ENCODE results near the gene PHLDA3. TPM values are rescaled to one million over a fixed set of nuclear protein-coding genes. Genes with fewer than 3 reads are reported as not detected.
A peak's percentile ranks its signal among the peaks of the same experiment; 100 is the strongest.
"Not testable (repeated sequence)": the region's sequence is repeated elsewhere in the genome, so short reads cannot be mapped to it uniquely, and the experiment has no call there.

Gene PHLDA3
- total RNA-seq, 2 experiments from 2014 or later: 2.2 to 3.5 TPM

- ATAC-seq (no peak), DNase-seq (no peak)
- Mint-ChIP-seq H3K9me3 (ENCODE audit: low read depth) (no peaks in the 10 kb centered on the region), H3K27ac (no peak overlapping the region), H3K27me3 (peaks cover 8% of the 10 kb centered on the region), H3K36me3 (ENCODE audit: low read depth) (peaks cover 4% of the 10 kb centered on the region), H3K4me1 (peaks cover 18% of the 10 kb centered on the region), H3K4me3 (no peak overlapping the region)
- intact Hi-C loops (cut with DNase I, micrococcal nuclease): no loop called here
- ChIA-PET POLR2A (no interaction called here), CTCF (interaction anchor here (1.8 to 13.1 kb wide), 2 partner anchors 27 to 37 kb away, joined by 6 to 216 read pairs; no protein-coding TSS in a partner anchor)
These were observed 16.3 kb upstream of the PHLDA3 start for GRCh38 chr1:201485184-201485774.

- Mint-ChIP-seq H3K27me3 (peaks cover 13% of the 10 kb centered on the region), H3K9me3 (ENCODE audit: low read depth) (no peaks in the 10 kb centered on the region), H3K36me3 (ENCODE audit: low read depth) (no peaks in the 10 kb centered on the region), H3K4me3 (no peak overlapping the region), H3K4me1 (peaks cover 19% of the 10 kb centered on the region), H3K27ac (no peak overlapping the region)
- DNase-seq (no peak), ATAC-seq (no peak)
- CTCF ChIA-PET: interaction anchor here (0.5 to 13.1 kb wide), 14 partner anchors 13 to 315 kb away, joined by 3 to 216 read pairs (median 8); partner anchors contain the start of gene CSRP1
- POLR2A ChIA-PET: interaction anchor here (0.7 kb wide), 1 partner anchor 36 kb away, joined by 3 read pairs; no protein-coding TSS in a partner anchor
- intact Hi-C loops (cut with DNase I, micrococcal nuclease): no loop called here
These were observed 14.5 kb upstream of the PHLDA3 start for GRCh38 chr1:201483373-201483949.

- no peak overlapping the region for H3K27ac Mint-ChIP-seq
- no peak overlapping the region for H3K4me3 Mint-ChIP-seq
- H3K27me3 Mint-ChIP-seq: peaks cover 13% of the 10 kb centered on the region
- ATAC-seq (no peak), DNase-seq (no peak)
- peaks cover 19% of the 10 kb centered on the region for H3K4me1 Mint-ChIP-seq
- no peaks in the 10 kb centered on the region for H3K36me3 Mint-ChIP-seq (ENCODE audit: low read depth)
- POLR2A ChIA-PET: interaction anchor here (0.7 to 1.8 kb wide), 4 partner anchors 14 to 35 kb away, joined by 3 to 4 read pairs (median 3); partner anchors contain the start of gene PHLDA3
- intact Hi-C loops (cut with DNase I, micrococcal nuclease): loop anchor here (1.0 kb wide), 3 partner anchors 25 to 222 kb away; partner anchors contain the start of gene CSRP1 (in 1 of the 2)
- CTCF ChIA-PET: interaction anchor here (0.6 to 13.1 kb wide), 21 partner anchors 8 to 315 kb away, joined by 3 to 216 read pairs (median 5); partner anchors contain the start of gene CSRP1
- H3K9me3 Mint-ChIP-seq (ENCODE audit: low read depth): no peaks in the 10 kb centered on the region
These were observed 13.8 kb upstream of the PHLDA3 start for GRCh38 chr1:201482755-201483154.

GRCh38 chr1:201481761-201482493 lies 12.9 kb upstream of the PHLDA3 start:
- Mint-ChIP-seq H3K27ac (no peak overlapping the region), H3K4me1 (peaks cover 19% of the 10 kb centered on the region), H3K9me3 (ENCODE audit: low read depth) (no peaks in the 10 kb centered on the region), H3K36me3 (ENCODE audit: low read depth) (no peaks in the 10 kb centered on the region), H3K4me3 (peak overlapping the region; percentile 58), H3K27me3 (peaks cover 15% of the 10 kb centered on the region)
- peak; percentile 89 for DNase-seq
- ATAC-seq: peak; percentile 90
- intact Hi-C loops (cut with DNase I, micrococcal nuclease): loop anchor here (1.0 kb wide), 5 partner anchors 25 to 222 kb away; partner anchors contain the start of gene CSRP1 (in 1 of the 2)
- POLR2A ChIA-PET: interaction anchor here (0.7 to 1.8 kb wide), 4 partner anchors 11 to 31 kb away, joined by 3 to 4 read pairs (median 3); partner anchors contain the start of gene PHLDA3
- CTCF ChIA-PET: interaction anchor here (0.6 to 13.1 kb wide), 31 partner anchors 9 to 576 kb away, joined by 3 to 216 read pairs (median 5); partner anchors contain the start of genes CSRP1 and PHLDA3

- ATAC-seq (no peak), DNase-seq (no peak)
- peaks cover 19% of the 10 kb centered on the region for H3K4me1 Mint-ChIP-seq
- POLR2A ChIA-PET: interaction anchor here (1.5 to 1.8 kb wide), 2 partner anchors 12 to 31 kb away, joined by 3 to 4 read pairs; no protein-coding TSS in a partner anchor
- CTCF ChIA-PET: interaction anchor here (0.6 to 13.1 kb wide), 19 partner anchors 9 to 575 kb away, joined by 3 to 216 read pairs (median 11); partner anchors contain the start of genes CSRP1 and PHLDA3
- H3K9me3 Mint-ChIP-seq (ENCODE audit: low read depth): no peaks in the 10 kb centered on the region
- H3K27me3 Mint-ChIP-seq: peaks cover 18% of the 10 kb centered on the region
- intact Hi-C loops (cut with DNase I, micrococcal nuclease): loop anchor here (1.0 kb wide), 2 partner anchors 33 to 46 kb away; no protein-coding TSS in a partner anchor
- H3K36me3 Mint-ChIP-seq (ENCODE audit: low read depth): no peaks in the 10 kb centered on the region
- H3K27ac Mint-ChIP-seq: no peak overlapping the region
- peak overlapping the region; percentile 58 for H3K4me3 Mint-ChIP-seq
These were observed 12.0 kb upstream of the PHLDA3 start for GRCh38 chr1:201481004-201481380.

- ATAC-seq (peak; percentile 62), DNase-seq (peak; percentile 80)
- intact Hi-C loops (cut with DNase I, micrococcal nuclease): loop anchor here (1.0 kb wide), 3 partner anchors 26 to 45 kb away; no protein-coding TSS in a partner anchor
- ChIA-PET POLR2A (interaction anchor here (1.5 to 1.8 kb wide), 2 partner anchors 12 to 32 kb away, joined by 3 to 4 read pairs; no protein-coding TSS in a partner anchor), CTCF (interaction anchor here (0.6 to 13.1 kb wide), 17 partner anchors 8 to 224 kb away, joined by 3 to 216 read pairs (median 11); partner anchors contain the start of genes CSRP1 and PHLDA3)
- Mint-ChIP-seq H3K27ac (no peak overlapping the region), H3K27me3 (peaks cover 22% of the 10 kb centered on the region), H3K9me3 (ENCODE audit: low read depth) (no peaks in the 10 kb centered on the region), H3K36me3 (ENCODE audit: low read depth) (no peaks in the 10 kb centered on the region), H3K4me1 (peaks cover 19% of the 10 kb centered on the region), H3K4me3 (peak overlapping the region; percentile 58)
These were observed 11.4 kb upstream of the PHLDA3 start for GRCh38 chr1:201480231-201481003.

- ChIA-PET CTCF (interaction anchor here (0.8 to 13.1 kb wide), 9 partner anchors 10 to 225 kb away, joined by 3 to 216 read pairs (median 4); no protein-coding TSS in a partner anchor), POLR2A (no interaction called here)
- Mint-ChIP-seq H3K4me1 (peaks cover 19% of the 10 kb centered on the region), H3K9me3 (ENCODE audit: low read depth) (no peaks in the 10 kb centered on the region), H3K27ac (no peak overlapping the region), H3K4me3 (no peak overlapping the region), H3K27me3 (peaks cover 25% of the 10 kb centered on the region), H3K36me3 (ENCODE audit: low read depth) (no peaks in the 10 kb centered on the region)
- intact Hi-C loops (cut with DNase I, micrococcal nuclease): no loop called here
- DNase-seq: no peak
- ATAC-seq: no peak
These were observed 10.3 kb upstream of the PHLDA3 start for GRCh38 chr1:201479201-201479730.

- H3K36me3 Mint-ChIP-seq (ENCODE audit: low read depth); H3K27ac Mint-ChIP-seq; H3K9me3 Mint-ChIP-seq (ENCODE audit: low read depth); POLR2A ChIA-PET; ATAC-seq; DNase-seq; intact Hi-C loops (cut with DNase I, micrococcal nuclease); H3K4me3 Mint-ChIP-seq: not testable (repeated sequence)
- CTCF ChIA-PET: interaction anchor here (0.5 to 13.1 kb wide), 9 partner anchors 9 to 68 kb away, joined by 3 to 216 read pairs (median 4); no protein-coding TSS in a partner anchor
- Mint-ChIP-seq H3K27me3 (peaks cover 29% of the 10 kb centered on the region), H3K4me1 (peaks cover 19% of the 10 kb centered on the region)
These were observed 9.7 kb upstream of the PHLDA3 start for GRCh38 chr1:201478666-201479065.

GRCh38 chr1:201476670-201477344 lies 7.8 kb upstream of the PHLDA3 start:
- no peaks in the 10 kb centered on the region for H3K36me3 Mint-ChIP-seq (ENCODE audit: low read depth)
- intact Hi-C loops (cut with DNase I, micrococcal nuclease): no loop called here
- peaks cover 11% of the 10 kb centered on the region for H3K4me1 Mint-ChIP-seq
- no peak for ATAC-seq
- no peaks in the 10 kb centered on the region for H3K9me3 Mint-ChIP-seq (ENCODE audit: low read depth)
- peaks cover 38% of the 10 kb centered on the region for H3K27me3 Mint-ChIP-seq
- no peak overlapping the region for H3K27ac Mint-ChIP-seq
- ChIA-PET POLR2A (no interaction called here), CTCF (interaction anchor here (0.8 to 1.9 kb wide), 3 partner anchors 9 to 28 kb away, joined by 3 to 4 read pairs (median 3); no protein-coding TSS in a partner anchor)
- DNase-seq: no peak
- no peak overlapping the region for H3K4me3 Mint-ChIP-seq

Data from activated CD4-positive, alpha-beta T cell treated with anti-CD3 and anti-CD28 coated beads for 36 hours (primary cell).